Epithelial cell of esophagus (primary cell): Measurements from ENCODE around the gene LYPD3.

ENCODE experiments used
- DNase-seq: peaks from one replicate; pipeline ENCODE4 v3.0.0; 2010; ENCODE audit warnings: low read depth
- H3K4me3 ChIP-seq: 2 replicates; pipeline ENCODE4 v1.5.1; 2011; ENCODE audit warnings: mild to moderate bottlenecking, low read length, control low read depth
- CTCF ChIP-seq: IDR thresholded peaks from 2 replicates; pipeline ENCODE4 v1.5.1; 2011; ENCODE audit warnings: low read depth, mild to moderate bottlenecking, low read length, control low read depth, inconsistent platforms; ENCODE audit not compliant: insufficient read depth; ENCODE audit errors: missing control alignments

LYPD3 gene

GRCh38 chr19:43425567-43426392 lies 39.6 kb downstream of the LYPD3 start:
- H3K4me3 ChIP-seq, result no peak overlapping the region
- DNase-seq, result peak; percentile 45
- peak; percentile 74 for TF ChIP-seq CTCF

GRCh38 chr19:43423779-43424178 lies 41.6 kb downstream of the LYPD3 start:
- TF ChIP-seq CTCF, result no peak
- no peak overlapping the region for H3K4me3 ChIP-seq
- DNase-seq, result no peak

- no peak for TF ChIP-seq CTCF
- no peak overlapping the region for H3K4me3 ChIP-seq
Measured at GRCh38 chr19:43422689-43423066, 42.7 kb downstream of the LYPD3 start.

GRCh38 chr19:43422000-43422688 lies 43.3 kb downstream of the LYPD3 start:
- no peak for TF ChIP-seq CTCF
- DNase-seq, result peak; percentile 53
- H3K4me3 ChIP-seq, result no peak overlapping the region

More at GRCh38 chr19:43422689-43423066, 42.7 kb downstream of the LYPD3 start:
- no peak for DNase-seq

- no peak for TF ChIP-seq CTCF
- no peak overlapping the region for H3K4me3 ChIP-seq
- DNase-seq, result no peak
Measured at GRCh38 chr19:43420954-43421353, 44.5 kb downstream of the LYPD3 start.

GRCh38 chr19:43416951-43417623 lies 48.3 kb downstream of the LYPD3 start:
- DNase-seq, result no peak
- no peak overlapping the region for H3K4me3 ChIP-seq
- TF ChIP-seq CTCF, result no peak
